Sigmoid colon (tissue), 4 donors: ENCODE measurements around the gene ARL4A.

ENCODE experiments used
- EP300 ChIP-seq, 4 donors: sonication (generic); formaldehyde crosslinking; IDR thresholded peaks; one replicate each; pipeline ENCODE4 v1.6.1; 2017; ENCODE audit warnings: antibody characterized with exemption in 4 of 4
- POLR2A ChIP-seq, 2 donors: fragments of 450-650 bp; IDR thresholded peaks; one replicate each; pipeline ENCODE4 v1.6.1; 2016; ENCODE audit warnings: antibody characterized with exemption in 2 of 2, mild to moderate bottlenecking in 2 of 2, moderate library complexity in 2 of 2
- TF ChIP-seq, protein P1 (sequence below), 4 experiments: fragments of 450-650 bp in 3 of 4; fragments of 200-600 bp in 1 of 4; IDR thresholded peaks; one replicate each; pipeline ENCODE4 v1.5.1; 2016 to 2019; ENCODE audit warnings: antibody characterized with exemption in 4 of 4, mild to moderate bottlenecking in 3 of 4, moderate library complexity in 2 of 4

DNA sequence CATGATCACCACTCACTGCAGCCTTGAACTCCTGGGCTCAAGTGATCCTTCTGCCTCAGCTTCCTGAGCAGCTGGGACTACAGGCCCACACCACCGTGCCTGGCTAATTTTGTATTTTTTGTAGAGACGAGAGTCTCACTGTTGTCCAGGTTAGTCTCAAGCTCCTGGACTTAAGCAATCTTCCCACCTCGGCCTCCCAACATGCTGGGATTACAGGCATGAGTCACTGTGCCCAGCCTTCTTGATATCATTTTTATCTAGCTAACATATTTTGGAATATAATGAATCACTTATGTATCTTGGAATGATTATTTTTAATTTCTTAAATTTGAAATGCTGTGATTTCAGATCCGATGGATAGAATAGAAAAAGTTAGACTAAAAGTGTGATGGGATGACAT, 18.4 kb downstream of the ARL4A start:
- TF ChIP-seq EP300 (IDR thresholded peaks at IDR 0.05), result no peak
- no peak for TF ChIP-seq POLR2A (IDR thresholded peaks at IDR 0.05)
- TF ChIP-seq, protein P1, sequence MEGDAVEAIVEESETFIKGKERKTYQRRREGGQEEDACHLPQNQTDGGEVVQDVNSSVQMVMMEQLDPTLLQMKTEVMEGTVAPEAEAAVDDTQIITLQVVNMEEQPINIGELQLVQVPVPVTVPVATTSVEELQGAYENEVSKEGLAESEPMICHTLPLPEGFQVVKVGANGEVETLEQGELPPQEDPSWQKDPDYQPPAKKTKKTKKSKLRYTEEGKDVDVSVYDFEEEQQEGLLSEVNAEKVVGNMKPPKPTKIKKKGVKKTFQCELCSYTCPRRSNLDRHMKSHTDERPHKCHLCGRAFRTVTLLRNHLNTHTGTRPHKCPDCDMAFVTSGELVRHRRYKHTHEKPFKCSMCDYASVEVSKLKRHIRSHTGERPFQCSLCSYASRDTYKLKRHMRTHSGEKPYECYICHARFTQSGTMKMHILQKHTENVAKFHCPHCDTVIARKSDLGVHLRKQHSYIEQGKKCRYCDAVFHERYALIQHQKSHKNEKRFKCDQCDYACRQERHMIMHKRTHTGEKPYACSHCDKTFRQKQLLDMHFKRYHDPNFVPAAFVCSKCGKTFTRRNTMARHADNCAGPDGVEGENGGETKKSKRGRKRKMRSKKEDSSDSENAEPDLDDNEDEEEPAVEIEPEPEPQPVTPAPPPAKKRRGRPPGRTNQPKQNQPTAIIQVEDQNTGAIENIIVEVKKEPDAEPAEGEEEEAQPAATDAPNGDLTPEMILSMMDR (IDR thresholded peaks at IDR 0.05), result no peak
